Astrocyte (in vitro differentiated cells and primary cell): ENCODE data around the gene DGCR2. TPM values are rescaled to one million over a fixed set of nuclear protein-coding genes. Genes with fewer than 3 reads are reported as not detected.

Experiments used
- DNase-seq: peaks from one replicate; pipeline ENCODE4 v3.0.0-alpha.2; 2010; ENCODE audit warnings: low read depth
- FAIRE-seq: peaks from 2 replicates; lab custom pipeline; 2011; peaks lifted over from hg19 to GRCh38; lab: Jason Lieb, UNC
- H2AFZ ChIP-seq: 2 replicates; pipeline ENCODE4 v1.6.0; 2012; ENCODE audit warnings: low read depth, low read length, inconsistent platforms
- H3K27ac ChIP-seq: 2 replicates; pipeline ENCODE4 v1.5.1; 2011; ENCODE audit warnings: low read depth, low read length, inconsistent platforms
- H3K27me3 ChIP-seq: 2 replicates; pipeline ENCODE4 v1.6.0; 2011; ENCODE audit warnings: low read length, inconsistent platforms; ENCODE audit not compliant: insufficient read depth
- H3K36me3 ChIP-seq: 2 replicates; pipeline ENCODE4 v1.5.1; 2011; ENCODE audit warnings: low read length, inconsistent platforms; ENCODE audit not compliant: insufficient read depth
- H3K4me1 ChIP-seq: 2 replicates; pipeline ENCODE4 v1.5.1; 2011; ENCODE audit warnings: low read length, inconsistent platforms; ENCODE audit not compliant: insufficient read depth
- H3K4me2 ChIP-seq: 2 replicates; pipeline ENCODE4 v1.6.0; 2012; ENCODE audit warnings: low read length, inconsistent platforms
- H3K4me3 ChIP-seq: 2 replicates; pipeline ENCODE4 v1.5.1; 2011; ENCODE audit warnings: low read depth, mild to moderate bottlenecking, low read length, inconsistent platforms; ENCODE audit not compliant: insufficient read depth
- H3K79me2 ChIP-seq: 2 replicates; pipeline ENCODE4 v1.6.0; 2012; ENCODE audit warnings: mild to moderate bottlenecking, low read length, inconsistent platforms; ENCODE audit not compliant: insufficient read depth
- H3K9ac ChIP-seq: 2 replicates; pipeline ENCODE4 v1.6.0; 2012; ENCODE audit warnings: mild to moderate bottlenecking, low read length, inconsistent platforms
- H3K9me3 ChIP-seq: 2 replicates; pipeline ENCODE4 v1.5.1; 2012; ENCODE audit warnings: low read depth, mild to moderate bottlenecking, low read length, inconsistent platforms; ENCODE audit not compliant: insufficient read depth
- H4K20me1 ChIP-seq: 2 replicates; pipeline ENCODE4 v1.6.0; 2012; ENCODE audit warnings: low read length, inconsistent platforms; ENCODE audit not compliant: insufficient read depth
- H3K27ac Mint-ChIP-seq: one replicate; pipeline ENCODE4 v1.8.0; 2021; ENCODE audit warnings: mild to moderate bottlenecking, mixed read lengths; ENCODE audit not compliant: unreplicated experiment
- H3K27me3 Mint-ChIP-seq: one replicate; pipeline ENCODE4 v1.8.0; 2021; ENCODE audit warnings: low read depth, mixed read lengths; ENCODE audit not compliant: unreplicated experiment
- H3K36me3 Mint-ChIP-seq: one replicate; pipeline ENCODE4 v1.8.0; 2021; ENCODE audit warnings: low read depth, mixed read lengths; ENCODE audit not compliant: unreplicated experiment
- H3K4me1 Mint-ChIP-seq: one replicate; pipeline ENCODE4 v1.8.0; 2021; ENCODE audit warnings: low read depth, mixed read lengths; ENCODE audit not compliant: unreplicated experiment
- H3K4me3 Mint-ChIP-seq: one replicate; pipeline ENCODE4 v1.8.0; 2021; ENCODE audit warnings: mild to moderate bottlenecking, moderate library complexity, mixed read lengths; ENCODE audit not compliant: unreplicated experiment
- H3K9me3 Mint-ChIP-seq: one replicate; pipeline ENCODE4 v1.8.0; 2021; ENCODE audit warnings: mild to moderate bottlenecking, mixed read lengths; ENCODE audit not compliant: unreplicated experiment
- CTCF ChIP-seq: IDR thresholded peaks from 2 replicates; pipeline ENCODE4 v1.5.1; 2011; ENCODE audit warnings: low read depth, mild to moderate bottlenecking, inconsistent platforms, low read length, moderate library complexity; ENCODE audit not compliant: insufficient read depth
- EZH2 ChIP-seq: IDR thresholded peaks from 2 replicates; pipeline ENCODE4 v1.6.1; 2012; ENCODE audit warnings: mild to moderate bottlenecking, low read length, inconsistent platforms; ENCODE audit not compliant: insufficient read depth
- total RNA-seq: library from RNA; stranded (reverse); gene quantifications from 2 replicates; pipeline ENCODE4 v1.2.1, GENCODE V29; 2021

The DGCR2 gene
- total RNA-seq, 1 donor from 2014 or later: 49.4 TPM

GRCh38 chr22:19005905-19006304 is 116.3 kb downstream of the DGCR2 start:
- H3K4me1 ChIP-seq: no peaks in the 10 kb centered on the region
- H3K36me3 ChIP-seq: no peaks in the 10 kb centered on the region
- H4K20me1 ChIP-seq: no peaks in the 10 kb centered on the region
- no peak overlapping the region for H3K4me3 ChIP-seq
- no peak overlapping the region for H3K9ac ChIP-seq
- TF ChIP-seq EZH2: no peak
- TF ChIP-seq CTCF: no peak
- Mint-ChIP-seq H3K9me3 (no peaks in the 10 kb centered on the region), H3K4me1 (no peaks in the 10 kb centered on the region), H3K4me3 (no peak overlapping the region), H3K36me3 (no peaks in the 10 kb centered on the region), H3K27ac (no peak overlapping the region), H3K27me3 (peaks cover 31% of the 10 kb centered on the region)
- peaks cover 15% of the 10 kb centered on the region for H3K27me3 ChIP-seq
- no peak overlapping the region for H3K27ac ChIP-seq
- no peak for FAIRE-seq
- no peak overlapping the region for H2AFZ ChIP-seq
- H3K79me2 ChIP-seq: no peaks in the 10 kb centered on the region
- no peak overlapping the region for H3K4me2 ChIP-seq
- no peaks in the 10 kb centered on the region for H3K9me3 ChIP-seq
- DNase-seq: no peak

GRCh38 chr22:19004471-19004870 is 117.7 kb downstream of the DGCR2 start:
- DNase-seq: no peak
- Mint-ChIP-seq H3K36me3 (no peaks in the 10 kb centered on the region), H3K4me3 (no peak overlapping the region), H3K27me3 (peaks cover 39% of the 10 kb centered on the region), H3K4me1 (no peaks in the 10 kb centered on the region), H3K27ac (no peak overlapping the region), H3K9me3 (no peaks in the 10 kb centered on the region)
- Histone ChIP-seq H3K27ac (no peak overlapping the region), H3K9me3 (no peaks in the 10 kb centered on the region), H3K4me1 (no peaks in the 10 kb centered on the region), H3K36me3 (no peaks in the 10 kb centered on the region), H3K79me2 (no peaks in the 10 kb centered on the region), H3K4me3 (no peak overlapping the region), H3K27me3 (peaks cover 15% of the 10 kb centered on the region), H2AFZ (no peak overlapping the region), H4K20me1 (no peaks in the 10 kb centered on the region), H3K4me2 (no peak overlapping the region), H3K9ac (no peak overlapping the region)
- no peak for TF ChIP-seq EZH2
- no peak for TF ChIP-seq CTCF
- no peak for FAIRE-seq

GRCh38 chr22:19003508-19003907 is 118.7 kb downstream of the DGCR2 start:
- Mint-ChIP-seq H3K27ac (no peak overlapping the region), H3K9me3 (no peaks in the 10 kb centered on the region), H3K27me3 (peaks cover 46% of the 10 kb centered on the region), H3K36me3 (no peaks in the 10 kb centered on the region), H3K4me3 (no peak overlapping the region), H3K4me1 (no peaks in the 10 kb centered on the region)
- Histone ChIP-seq H3K4me1 (no peaks in the 10 kb centered on the region), H3K27ac (no peak overlapping the region), H3K4me2 (no peak overlapping the region), H3K4me3 (no peak overlapping the region), H3K79me2 (no peaks in the 10 kb centered on the region), H3K27me3 (peaks cover 15% of the 10 kb centered on the region), H3K36me3 (no peaks in the 10 kb centered on the region), H4K20me1 (no peaks in the 10 kb centered on the region), H3K9ac (no peak overlapping the region), H2AFZ (no peak overlapping the region), H3K9me3 (no peaks in the 10 kb centered on the region)
- FAIRE-seq (no peak), DNase-seq (no peak)
- no peak for TF ChIP-seq CTCF
- no peak for TF ChIP-seq EZH2
